Heart left ventricle (tissue), 13 donors: ENCODE measurements around the gene DCAF10.

Source experiments
- POLR2A ChIP-seq, 2 donors: fragments of 450-650 bp; IDR thresholded peaks; one replicate each; pipeline ENCODE4 v1.6.1; 2017; ENCODE audit warnings: antibody characterized with exemption in 2 of 2, mild to moderate bottlenecking in 2 of 2, moderate library complexity in 2 of 2
- TF ChIP-seq, protein P1 (sequence below), 12 donors: fragments of 200-600 bp; sonication (generic) in 4 of 12; IDR thresholded peaks; one replicate each; pipeline versions ENCODE4 v1.5.0 to v1.8.0; 2018 to 2022; ENCODE audit warnings: antibody characterized with exemption in 12 of 12, mild to moderate bottlenecking in 5 of 12
- donor health status: ischemic (EF 13 %, LVEDD 7.1; RV severe dilation, severe dysfunction).
- donor health status: DM: no; HTN: yes; CAD: no.
- donor health status: DM: no; HTN: no; CAD: no.
- donor health status: ischemic (EF 25% LVEDD 6.9; RV normal size, moderate dysfunction).
- donor health status: ischemic (EF 25% LVEDD 5.7; RV mildly dilated, moderate dysfunction).
- donor health status: ischemic (EF 35%, LVEDD 5.7; RV mildly dilated, moderate dysfunction).
- donor health status: nonischemic (EF 11% LVEDD 7.7; RV severe dilation, severe dysfunction).
- donor health status: DM: yes; HTN: yes; CAD: no.
- donor health status: PGD.
- donor health status: ischemic (EF 29% LVEDD 5.4; RV normal size, mild dysfunction).
- donor health status: nonischemic (EF 23%, LVEDD 6.1; RV moderate dilation, normal function).

DNA sequence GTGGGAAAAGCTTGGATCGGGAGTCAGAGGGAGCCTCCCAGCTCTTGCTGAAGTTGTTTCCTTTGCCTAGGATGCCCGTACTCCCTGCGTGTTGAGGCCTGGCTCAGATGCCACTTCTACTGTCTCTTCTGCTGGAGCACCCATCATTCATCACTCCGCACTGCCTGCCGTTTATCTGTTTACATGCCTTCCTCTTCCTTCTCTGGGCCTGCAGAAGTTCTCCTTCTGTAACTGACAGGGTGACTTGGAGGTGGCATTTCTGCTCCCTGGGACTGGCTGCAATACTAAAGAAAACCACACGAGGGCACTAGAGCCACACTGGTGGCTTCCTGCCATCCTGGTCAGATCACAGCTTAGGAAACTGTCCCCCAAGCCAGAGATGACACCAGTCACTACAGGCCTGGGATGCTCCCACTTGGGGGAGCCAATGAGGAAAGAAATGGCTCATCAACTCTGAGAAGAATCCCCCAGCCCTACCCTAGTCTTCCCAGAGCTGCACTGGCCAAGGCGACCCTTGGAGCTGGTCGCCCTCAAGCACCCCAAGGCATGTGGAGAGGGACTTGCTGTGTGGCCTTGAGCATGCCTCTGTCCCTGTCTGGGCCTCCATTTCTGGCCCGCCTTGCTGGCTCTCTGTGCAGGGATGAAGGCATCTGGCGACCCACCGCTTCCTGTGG, 113.0 kb downstream of the DCAF10 start:
- TF ChIP-seq, protein P1, sequence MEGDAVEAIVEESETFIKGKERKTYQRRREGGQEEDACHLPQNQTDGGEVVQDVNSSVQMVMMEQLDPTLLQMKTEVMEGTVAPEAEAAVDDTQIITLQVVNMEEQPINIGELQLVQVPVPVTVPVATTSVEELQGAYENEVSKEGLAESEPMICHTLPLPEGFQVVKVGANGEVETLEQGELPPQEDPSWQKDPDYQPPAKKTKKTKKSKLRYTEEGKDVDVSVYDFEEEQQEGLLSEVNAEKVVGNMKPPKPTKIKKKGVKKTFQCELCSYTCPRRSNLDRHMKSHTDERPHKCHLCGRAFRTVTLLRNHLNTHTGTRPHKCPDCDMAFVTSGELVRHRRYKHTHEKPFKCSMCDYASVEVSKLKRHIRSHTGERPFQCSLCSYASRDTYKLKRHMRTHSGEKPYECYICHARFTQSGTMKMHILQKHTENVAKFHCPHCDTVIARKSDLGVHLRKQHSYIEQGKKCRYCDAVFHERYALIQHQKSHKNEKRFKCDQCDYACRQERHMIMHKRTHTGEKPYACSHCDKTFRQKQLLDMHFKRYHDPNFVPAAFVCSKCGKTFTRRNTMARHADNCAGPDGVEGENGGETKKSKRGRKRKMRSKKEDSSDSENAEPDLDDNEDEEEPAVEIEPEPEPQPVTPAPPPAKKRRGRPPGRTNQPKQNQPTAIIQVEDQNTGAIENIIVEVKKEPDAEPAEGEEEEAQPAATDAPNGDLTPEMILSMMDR (IDR thresholded peaks at IDR 0.05) = peak in 11 of 12 donors; percentile 92 to 99 (median 98)
- no peak for TF ChIP-seq POLR2A (IDR thresholded peaks at IDR 0.05)
